ENCODE measurements around the gene NUDT3.

The NUDT3 gene

DNA sequence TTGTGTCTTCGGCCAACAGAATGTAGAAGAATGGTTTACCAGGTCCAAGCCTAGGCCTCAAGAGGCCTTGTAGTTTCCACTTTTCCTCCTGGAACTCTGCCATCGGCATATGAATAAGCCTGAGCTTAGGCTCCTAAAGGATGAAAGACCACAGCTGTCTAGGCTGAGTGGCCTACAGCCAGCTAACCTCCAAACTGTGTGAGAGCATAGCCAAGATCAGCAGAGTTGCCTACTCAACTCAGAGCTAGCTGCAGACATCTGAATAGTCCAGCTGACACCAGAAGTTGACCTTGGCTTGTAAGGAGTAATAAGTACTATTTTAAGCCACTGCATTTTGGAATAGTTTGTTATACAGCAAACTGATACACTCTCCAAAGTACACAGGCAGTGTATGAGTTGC is 91.1 kb downstream of the NUDT3 start:
- H3K27me3 ChIP-seq (ENCODE audit: control insufficient read depth in 2 of 2, insufficient read depth in 2 of 2, low read length in 2 of 2): no peaks in the 10 kb centered on the region
- H3K9me3 ChIP-seq (ENCODE audit: control insufficient read depth in 2 of 2, low read length in 2 of 2): no peaks in the 10 kb centered on the region
- H3K27ac ChIP-seq (ENCODE audit: low read depth in 2 of 2, low read length in 2 of 2): no peak overlapping the region
- H3K4me1 ChIP-seq (ENCODE audit: control insufficient read depth in 2 of 2, insufficient read depth in 2 of 2, low read length in 2 of 2): peaks cover 3% of the 10 kb centered on the region in 2 donors
- no peak overlapping the region for H3K4me3 ChIP-seq (ENCODE audit: low read length in 2 of 2)
- no peak overlapping the region for H3K9ac ChIP-seq (ENCODE audit: low read depth in 1 of 2, low read length in 2 of 2)
- H3K36me3 ChIP-seq (ENCODE audit: control insufficient read depth in 2 of 2, insufficient read depth in 2 of 2, low read length in 2 of 2): no peaks in the 10 kb centered on the region

GRCh38 chr6:34300332-34300751 is 92.1 kb downstream of the NUDT3 start:
- no peak overlapping the region for H3K4me3 ChIP-seq (ENCODE audit: low read length in 2 of 2)
- H3K36me3 ChIP-seq (ENCODE audit: control insufficient read depth in 2 of 2, insufficient read depth in 2 of 2, low read length in 2 of 2): no peaks in the 10 kb centered on the region
- H3K9me3 ChIP-seq (ENCODE audit: control insufficient read depth in 2 of 2, low read length in 2 of 2): no peaks in the 10 kb centered on the region
- H3K27ac ChIP-seq (ENCODE audit: low read depth in 2 of 2, low read length in 2 of 2): peak overlapping the region in 1 of 2 donors; percentile 16
- peaks cover 3% of the 10 kb centered on the region in 2 donors for H3K4me1 ChIP-seq (ENCODE audit: control insufficient read depth in 2 of 2, insufficient read depth in 2 of 2, low read length in 2 of 2)
- H3K9ac ChIP-seq (ENCODE audit: low read depth in 1 of 2, low read length in 2 of 2): no peak overlapping the region
- H3K27me3 ChIP-seq (ENCODE audit: control insufficient read depth in 2 of 2, insufficient read depth in 2 of 2, low read length in 2 of 2): no peaks in the 10 kb centered on the region

DNA sequence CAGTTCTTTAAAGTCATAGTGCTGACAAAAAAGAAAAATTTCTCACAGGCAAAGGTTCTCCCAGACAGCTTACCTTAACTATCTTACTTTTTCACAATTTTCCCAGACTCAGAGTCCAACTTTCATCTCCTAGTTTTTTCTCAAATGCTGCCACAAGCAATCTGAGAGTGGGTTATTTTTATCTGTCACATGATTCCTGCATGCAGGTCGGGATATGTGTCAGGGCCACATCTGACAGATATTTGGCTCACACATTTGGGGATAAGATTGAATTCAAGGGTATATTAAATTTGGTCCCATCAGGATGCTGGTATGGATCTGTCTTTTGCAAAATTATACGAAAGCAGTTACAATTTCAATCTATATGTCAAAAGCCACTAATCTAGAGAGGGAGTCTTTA is 93.5 kb downstream of the NUDT3 start:
- H3K27me3 ChIP-seq (ENCODE audit: control insufficient read depth in 2 of 2, insufficient read depth in 2 of 2, low read length in 2 of 2): no peaks in the 10 kb centered on the region
- H3K4me1 ChIP-seq (ENCODE audit: control insufficient read depth in 2 of 2, insufficient read depth in 2 of 2, low read length in 2 of 2): peaks cover 3% of the 10 kb centered on the region in 2 donors
- no peak overlapping the region for H3K9ac ChIP-seq (ENCODE audit: low read depth in 1 of 2, low read length in 2 of 2)
- H3K4me3 ChIP-seq (ENCODE audit: low read length in 2 of 2): no peak overlapping the region
- no peak overlapping the region for H3K27ac ChIP-seq (ENCODE audit: low read depth in 2 of 2, low read length in 2 of 2)
- H3K9me3 ChIP-seq (ENCODE audit: control insufficient read depth in 2 of 2, low read length in 2 of 2): no peaks in the 10 kb centered on the region
- H3K36me3 ChIP-seq (ENCODE audit: control insufficient read depth in 2 of 2, insufficient read depth in 2 of 2, low read length in 2 of 2): peaks cover 0 to 2% of the 10 kb centered on the region in 2 donors

GRCh38 chr6:34295721-34296120 is 96.7 kb downstream of the NUDT3 start:
- Histone ChIP-seq H3K27ac (ENCODE audit: low read depth in 2 of 2, low read length in 2 of 2) (no peak overlapping the region), H3K4me3 (ENCODE audit: low read length in 2 of 2) (no peak overlapping the region), H3K36me3 (ENCODE audit: control insufficient read depth in 2 of 2, insufficient read depth in 2 of 2, low read length in 2 of 2) (peaks cover 9 to 16% of the 10 kb centered on the region in 2 donors), H3K4me1 (ENCODE audit: control insufficient read depth in 2 of 2, insufficient read depth in 2 of 2, low read length in 2 of 2) (peaks cover 0 to 2% of the 10 kb centered on the region in 2 donors), H3K9ac (ENCODE audit: low read depth in 1 of 2, low read length in 2 of 2) (no peak overlapping the region), H3K27me3 (ENCODE audit: control insufficient read depth in 2 of 2, insufficient read depth in 2 of 2, low read length in 2 of 2) (no peaks in the 10 kb centered on the region), H3K9me3 (ENCODE audit: control insufficient read depth in 2 of 2, low read length in 2 of 2) (no peaks in the 10 kb centered on the region)

- no peak overlapping the region for H3K4me3 ChIP-seq (ENCODE audit: low read length in 2 of 2)
- H3K9ac ChIP-seq (ENCODE audit: low read depth in 1 of 2, low read length in 2 of 2): no peak overlapping the region
- H3K36me3 ChIP-seq (ENCODE audit: control insufficient read depth in 2 of 2, insufficient read depth in 2 of 2, low read length in 2 of 2): peaks cover 9 to 16% of the 10 kb centered on the region in 2 donors
- no peak overlapping the region for H3K27ac ChIP-seq (ENCODE audit: low read depth in 2 of 2, low read length in 2 of 2)
- H3K4me1 ChIP-seq (ENCODE audit: control insufficient read depth in 2 of 2, insufficient read depth in 2 of 2, low read length in 2 of 2): peaks cover 0 to 4% of the 10 kb centered on the region in 2 donors
- H3K9me3 ChIP-seq (ENCODE audit: control insufficient read depth in 2 of 2, low read length in 2 of 2): no peaks in the 10 kb centered on the region
- H3K27me3 ChIP-seq (ENCODE audit: control insufficient read depth in 2 of 2, insufficient read depth in 2 of 2, low read length in 2 of 2): no peaks in the 10 kb centered on the region
These were observed 99.5 kb downstream of the NUDT3 start for GRCh38 chr6:34292954-34293353.

DNA sequence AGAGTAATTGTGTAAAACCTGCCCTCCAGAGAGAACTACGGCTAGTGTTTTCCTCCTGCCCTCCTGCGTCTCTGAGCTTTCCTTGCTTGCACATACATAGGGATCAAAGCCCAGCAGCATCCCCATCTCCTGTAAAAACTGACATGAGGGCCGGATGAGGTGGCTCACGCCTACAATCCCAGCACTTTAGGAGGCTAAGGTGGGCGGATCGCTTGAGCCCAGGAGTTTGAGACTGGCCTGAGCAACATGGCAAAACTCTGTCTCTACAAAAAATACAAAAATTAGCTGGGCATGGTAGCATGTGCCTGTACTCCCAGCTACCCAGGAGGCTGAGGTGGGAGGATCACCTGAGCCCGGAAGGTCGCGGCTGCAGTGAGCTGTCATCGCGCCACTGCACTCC is 103.3 kb downstream of the NUDT3 start:
- no peaks in the 10 kb centered on the region for H3K9me3 ChIP-seq (ENCODE audit: control insufficient read depth in 2 of 2, low read length in 2 of 2)
- no peak overlapping the region for H3K4me3 ChIP-seq (ENCODE audit: low read length in 2 of 2)
- H3K4me1 ChIP-seq (ENCODE audit: control insufficient read depth in 2 of 2, insufficient read depth in 2 of 2, low read length in 2 of 2): peaks cover 0 to 4% of the 10 kb centered on the region in 2 donors
- no peak overlapping the region for H3K9ac ChIP-seq (ENCODE audit: low read depth in 1 of 2, low read length in 2 of 2)
- H3K27me3 ChIP-seq (ENCODE audit: control insufficient read depth in 2 of 2, insufficient read depth in 2 of 2, low read length in 2 of 2): no peaks in the 10 kb centered on the region
- H3K27ac ChIP-seq (ENCODE audit: low read depth in 2 of 2, low read length in 2 of 2): no peak overlapping the region
- H3K36me3 ChIP-seq (ENCODE audit: control insufficient read depth in 2 of 2, insufficient read depth in 2 of 2, low read length in 2 of 2): peaks cover 9 to 19% of the 10 kb centered on the region in 2 donors

DNA sequence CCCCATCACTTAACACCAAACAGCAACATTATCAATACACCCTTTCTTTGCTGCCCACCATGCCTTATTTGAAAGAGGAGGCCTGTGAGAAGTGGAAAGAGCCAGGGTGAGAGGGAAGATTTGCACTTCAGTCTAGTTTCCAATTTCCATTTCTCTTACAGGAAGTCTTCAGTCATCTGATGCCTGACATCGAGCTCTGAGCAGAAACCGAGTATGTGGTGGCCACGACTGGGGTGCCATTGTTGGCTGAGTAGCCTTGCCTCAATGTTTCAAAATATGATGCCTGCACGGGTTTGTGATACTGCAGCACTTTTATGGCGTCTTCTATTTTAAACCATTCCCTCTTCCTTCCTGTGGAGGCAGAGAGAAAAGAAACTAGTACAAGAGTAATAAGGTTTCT is 103.9 kb downstream of the NUDT3 start:
- Histone ChIP-seq H3K36me3 (ENCODE audit: control insufficient read depth in 2 of 2, insufficient read depth in 2 of 2, low read length in 2 of 2) (peaks cover 9 to 15% of the 10 kb centered on the region in 2 donors), H3K27me3 (ENCODE audit: control insufficient read depth in 2 of 2, insufficient read depth in 2 of 2, low read length in 2 of 2) (no peaks in the 10 kb centered on the region), H3K4me3 (ENCODE audit: low read length in 2 of 2) (no peak overlapping the region), H3K9ac (ENCODE audit: low read depth in 1 of 2, low read length in 2 of 2) (no peak overlapping the region), H3K4me1 (ENCODE audit: control insufficient read depth in 2 of 2, insufficient read depth in 2 of 2, low read length in 2 of 2) (peaks cover 0 to 4% of the 10 kb centered on the region in 2 donors), H3K27ac (ENCODE audit: low read depth in 2 of 2, low read length in 2 of 2) (no peak overlapping the region), H3K9me3 (ENCODE audit: control insufficient read depth in 2 of 2, low read length in 2 of 2) (no peaks in the 10 kb centered on the region)

GRCh38 chr6:34285448-34286164 is 106.9 kb downstream of the NUDT3 start:
- no peak overlapping the region for H3K4me3 ChIP-seq (ENCODE audit: low read length in 2 of 2)

DNA sequence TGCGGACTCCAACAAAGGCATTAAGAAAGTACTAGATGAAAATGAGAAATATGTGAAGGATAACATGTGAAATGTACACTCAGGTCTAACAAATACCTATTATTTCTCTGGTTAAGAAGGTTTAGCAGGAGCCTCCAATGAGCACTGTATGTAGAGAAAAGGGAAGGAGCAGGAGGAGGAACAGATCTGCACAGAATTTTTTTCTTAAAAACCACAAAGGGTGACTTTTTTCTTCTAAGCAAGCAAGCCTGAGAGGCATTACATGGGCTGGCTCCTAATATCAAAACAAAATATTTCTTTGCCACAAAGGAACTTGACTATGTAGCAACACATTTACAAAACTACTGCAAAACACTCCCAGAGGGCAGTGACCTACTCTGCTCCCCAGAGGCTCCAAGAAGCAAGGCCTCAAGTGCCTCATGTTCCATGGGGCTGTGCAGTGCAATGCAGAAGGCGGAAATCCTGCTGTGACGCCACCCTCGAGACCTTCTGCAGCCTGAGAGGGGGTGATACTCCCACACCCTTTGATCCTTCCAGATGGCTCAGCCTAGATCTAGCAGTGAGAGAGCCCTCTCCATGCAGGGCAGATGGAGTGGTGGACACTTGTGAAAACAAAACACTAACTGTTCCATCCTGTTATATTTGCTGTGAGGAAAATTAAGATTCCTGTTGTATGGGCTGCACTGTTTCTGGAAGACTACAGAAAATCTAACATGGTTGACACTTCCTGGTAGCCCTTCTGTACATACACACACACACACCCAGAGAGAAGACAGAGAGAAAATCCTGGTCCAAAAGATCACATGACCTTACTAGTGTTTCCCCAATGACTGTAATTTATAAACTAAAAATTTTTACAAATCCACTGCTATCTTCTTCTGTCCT is 107.7 kb downstream of the NUDT3 start:
- peak overlapping the region; percentile 0 to 4 for H3K27ac ChIP-seq (ENCODE audit: low read depth in 2 of 2, low read length in 2 of 2)
- H3K36me3 ChIP-seq (ENCODE audit: control insufficient read depth in 2 of 2, insufficient read depth in 2 of 2, low read length in 2 of 2): peaks cover 0 to 5% of the 10 kb centered on the region in 2 donors
- no peak overlapping the region for H3K9ac ChIP-seq (ENCODE audit: low read depth in 1 of 2, low read length in 2 of 2)

More at GRCh38 chr6:34285448-34286164, 106.9 kb downstream of the NUDT3 start:
- H3K36me3 ChIP-seq (ENCODE audit: control insufficient read depth in 2 of 2, insufficient read depth in 2 of 2, low read length in 2 of 2): peaks cover 0 to 5% of the 10 kb centered on the region in 2 donors
- no peaks in the 10 kb centered on the region for H3K9me3 ChIP-seq (ENCODE audit: control insufficient read depth in 2 of 2, low read length in 2 of 2)
- no peaks in the 10 kb centered on the region for H3K27me3 ChIP-seq (ENCODE audit: control insufficient read depth in 2 of 2, insufficient read depth in 2 of 2, low read length in 2 of 2)
- peak overlapping the region in 1 of 2 donors; percentile 0 for H3K27ac ChIP-seq (ENCODE audit: low read depth in 2 of 2, low read length in 2 of 2)
- H3K4me1 ChIP-seq (ENCODE audit: control insufficient read depth in 2 of 2, insufficient read depth in 2 of 2, low read length in 2 of 2): peaks cover 0 to 4% of the 10 kb centered on the region in 2 donors
- H3K9ac ChIP-seq (ENCODE audit: low read depth in 1 of 2, low read length in 2 of 2): no peak overlapping the region

GRCh38 chr6:34281702-34282334 is 110.7 kb downstream of the NUDT3 start:
- Histone ChIP-seq H3K9ac (ENCODE audit: low read depth in 1 of 2, low read length in 2 of 2) (no peak overlapping the region), H3K36me3 (ENCODE audit: control insufficient read depth in 2 of 2, insufficient read depth in 2 of 2, low read length in 2 of 2) (no peaks in the 10 kb centered on the region), H3K27me3 (ENCODE audit: control insufficient read depth in 2 of 2, insufficient read depth in 2 of 2, low read length in 2 of 2) (no peaks in the 10 kb centered on the region), H3K4me1 (ENCODE audit: control insufficient read depth in 2 of 2, insufficient read depth in 2 of 2, low read length in 2 of 2) (no peaks in the 10 kb centered on the region), H3K9me3 (ENCODE audit: control insufficient read depth in 2 of 2, low read length in 2 of 2) (no peaks in the 10 kb centered on the region), H3K27ac (ENCODE audit: low read depth in 2 of 2, low read length in 2 of 2) (no peak overlapping the region), H3K4me3 (ENCODE audit: low read length in 2 of 2) (no peak overlapping the region)

More for the DNA sequence above, 107.7 kb downstream of the NUDT3 start:
- Histone ChIP-seq H3K27me3 (ENCODE audit: control insufficient read depth in 2 of 2, insufficient read depth in 2 of 2, low read length in 2 of 2) (no peaks in the 10 kb centered on the region), H3K9me3 (ENCODE audit: control insufficient read depth in 2 of 2, low read length in 2 of 2) (no peaks in the 10 kb centered on the region), H3K4me3 (ENCODE audit: low read length in 2 of 2) (no peak overlapping the region), H3K4me1 (ENCODE audit: control insufficient read depth in 2 of 2, insufficient read depth in 2 of 2, low read length in 2 of 2) (peaks cover 0 to 4% of the 10 kb centered on the region in 2 donors)

Measured in mucosa of rectum (tissue), 2 donors.